ENCODE measurements around the gene IQCF2.
"Not testable (repeated sequence)": the region's sequence is repeated elsewhere in the genome, so short reads cannot be mapped to it uniquely, and the experiment has no call there.

The IQCF2 gene

GRCh38 chr3:51860703-51861665 lies at the start of gene IQCF2:
IQCF2 (plus strand) TSS chr3:51861615; CDS start chr3:51861667, 52 bp downstream.
- no peak for DNase-seq

DNA sequence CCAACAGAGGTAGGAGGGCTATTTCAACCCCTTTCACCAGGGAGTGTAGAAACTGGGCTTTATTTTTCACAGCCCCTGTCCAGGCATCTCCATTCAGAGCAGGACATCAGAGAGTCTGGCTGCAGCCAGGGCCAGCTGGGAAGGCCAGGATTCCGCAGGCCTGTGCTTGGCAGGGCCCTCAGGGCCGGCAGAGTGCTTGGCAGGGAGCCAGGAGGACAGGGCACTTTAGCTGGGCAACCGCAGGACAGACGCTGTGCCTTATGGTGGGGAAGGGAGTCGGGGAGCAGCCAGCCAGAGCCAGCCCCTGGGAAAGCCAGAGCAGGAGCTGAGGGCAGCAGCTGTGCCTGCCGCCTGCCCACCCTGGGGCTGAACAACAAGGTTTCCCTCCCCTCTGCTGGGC lies 47.9 kb upstream of the IQCF2 start:
- DNase-seq = no peak

DNA sequence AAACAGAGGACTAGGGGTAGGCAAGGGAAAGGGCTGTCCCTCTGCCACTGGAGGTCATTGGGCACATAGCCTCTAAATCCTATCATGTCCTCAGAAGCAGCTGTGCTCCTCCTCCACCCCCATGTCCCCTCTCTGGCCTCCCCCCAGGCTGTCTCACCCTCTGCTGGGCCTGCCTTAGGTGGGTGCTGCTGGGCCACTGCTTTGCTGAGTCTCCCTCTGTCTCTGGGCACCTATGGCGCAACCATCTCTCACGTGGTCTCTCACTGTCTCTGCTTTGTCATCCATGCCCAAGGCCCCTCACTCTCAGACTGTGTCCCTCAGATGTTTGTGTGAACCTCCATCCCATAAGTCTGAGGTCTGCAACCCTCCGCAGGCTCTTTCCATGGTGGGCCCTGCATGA lies 47.4 kb upstream of the IQCF2 start:
- no peak for DNase-seq

DNA sequence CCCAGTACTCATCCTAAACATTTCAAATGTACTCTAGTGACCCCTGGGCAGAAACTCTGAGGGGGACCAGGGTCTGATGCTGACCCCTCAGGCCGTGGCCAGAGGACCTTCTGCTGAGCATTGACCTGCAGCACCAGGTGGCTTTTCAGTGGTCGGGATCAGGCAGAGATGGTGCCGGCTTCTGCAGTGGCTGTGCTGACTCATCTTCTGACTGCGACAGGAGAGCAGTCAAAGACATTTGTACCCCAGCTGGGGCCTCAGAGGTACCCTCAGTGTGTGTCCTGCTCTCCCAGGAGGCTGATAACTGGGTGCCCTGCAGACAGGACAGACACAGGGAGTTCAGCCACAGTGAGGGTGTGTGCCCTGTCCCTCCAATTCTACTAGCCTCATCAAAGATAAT lies 45.8 kb upstream of the IQCF2 start:
- no peak for DNase-seq

GRCh38 chr3:51816723-51817122 lies 44.7 kb upstream of the IQCF2 start:
- no peak for DNase-seq

GRCh38 chr3:51817375-51817774 lies 44.0 kb upstream of the IQCF2 start:
- DNase-seq = no peak

DNA sequence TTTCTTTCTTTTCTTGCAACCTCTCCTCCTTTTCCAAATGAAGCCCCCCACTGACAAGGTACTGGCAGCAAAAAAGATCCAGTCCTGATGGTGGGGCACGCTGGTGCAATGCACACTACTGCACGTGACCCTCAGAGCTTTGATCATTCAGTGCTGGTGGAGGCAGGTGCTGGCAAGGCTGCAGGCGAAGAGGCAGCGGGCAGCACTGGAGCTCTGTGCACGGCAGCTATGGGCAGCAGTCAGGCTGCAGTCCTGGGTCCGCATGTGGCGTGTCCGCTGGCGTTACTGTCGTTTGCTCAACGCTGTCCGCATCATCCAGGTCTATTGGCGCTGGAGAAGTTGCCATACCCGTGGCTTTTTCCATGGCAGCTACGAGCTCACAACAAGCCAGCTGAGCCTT lies 42.3 kb upstream of the IQCF2 start:
- no peak for DNase-seq

DNA sequence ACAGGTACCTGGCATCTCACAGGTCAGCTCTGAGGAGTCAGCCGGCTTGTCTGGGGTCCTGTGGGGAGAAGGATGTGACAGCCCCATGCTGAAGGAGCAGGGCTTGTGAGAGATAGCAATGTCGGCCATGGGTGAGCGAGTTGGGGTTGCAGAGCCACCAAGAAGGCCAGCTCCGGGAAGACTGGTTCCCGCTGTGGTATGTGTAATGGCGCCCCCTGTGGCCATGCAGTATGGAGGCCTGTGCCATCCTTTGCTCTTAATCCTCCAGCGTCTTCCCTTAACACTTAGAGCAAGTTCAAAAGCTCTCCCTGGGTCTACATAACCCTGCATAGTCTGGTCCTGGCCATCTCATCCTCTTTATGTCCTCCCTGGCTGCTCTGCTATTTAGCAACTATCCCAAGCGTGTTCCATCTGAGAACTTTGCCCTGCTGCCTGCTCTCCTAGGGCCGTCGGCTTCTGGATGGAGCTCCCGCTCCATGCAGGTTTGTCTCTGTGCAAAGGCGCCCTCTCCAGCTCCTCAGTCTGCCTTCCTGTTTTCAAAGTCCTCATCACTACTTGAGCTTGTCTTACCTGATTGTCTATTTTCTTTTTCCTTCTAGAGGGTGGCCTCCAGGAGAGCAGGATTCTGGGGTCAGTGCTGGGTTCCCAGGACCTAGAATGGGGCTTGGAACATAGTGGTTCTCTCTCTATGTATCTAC lies 41.6 kb upstream of the IQCF2 start:
- no peak for DNase-seq

GRCh38 chr3:51828297-51828696 lies 33.1 kb upstream of the IQCF2 start:
- DNase-seq = no peak

- DNase-seq = no peak
These were observed 31.1 kb upstream of the IQCF2 start for GRCh38 chr3:51830345-51830744.

- DNase-seq = no peak
These were observed 30.5 kb upstream of the IQCF2 start for GRCh38 chr3:51830836-51831385.

- no peak for DNase-seq
These were observed 24.8 kb upstream of the IQCF2 start for GRCh38 chr3:51836606-51837005.

DNA sequence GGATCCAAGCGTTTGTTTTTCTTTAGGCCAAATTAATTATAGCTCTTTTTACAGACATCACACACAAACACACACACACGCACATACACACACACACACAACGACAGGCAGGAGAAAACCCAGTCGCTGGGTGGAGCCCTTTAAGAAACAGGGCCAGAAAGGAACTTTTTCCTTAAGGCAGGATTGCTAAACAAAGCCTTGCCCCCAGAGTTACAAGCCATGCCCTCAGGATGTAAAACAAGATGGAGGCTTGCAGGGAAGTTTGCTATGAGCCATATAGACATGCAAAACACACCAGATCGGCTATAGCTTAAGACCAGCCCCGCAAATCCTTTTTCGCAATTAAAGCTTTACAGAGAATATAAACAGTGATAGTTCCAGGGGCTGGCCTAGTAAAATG lies 16.3 kb upstream of the IQCF2 start:
- DNase-seq = no peak

- not testable (repeated sequence) for DNase-seq
These were observed 6.0 kb upstream of the IQCF2 start for GRCh38 chr3:51855411-51855810.

- DNase-seq = no peak
These were observed 1.5 kb downstream of the IQCF2 start for GRCh38 chr3:51862886-51863285.

DNA sequence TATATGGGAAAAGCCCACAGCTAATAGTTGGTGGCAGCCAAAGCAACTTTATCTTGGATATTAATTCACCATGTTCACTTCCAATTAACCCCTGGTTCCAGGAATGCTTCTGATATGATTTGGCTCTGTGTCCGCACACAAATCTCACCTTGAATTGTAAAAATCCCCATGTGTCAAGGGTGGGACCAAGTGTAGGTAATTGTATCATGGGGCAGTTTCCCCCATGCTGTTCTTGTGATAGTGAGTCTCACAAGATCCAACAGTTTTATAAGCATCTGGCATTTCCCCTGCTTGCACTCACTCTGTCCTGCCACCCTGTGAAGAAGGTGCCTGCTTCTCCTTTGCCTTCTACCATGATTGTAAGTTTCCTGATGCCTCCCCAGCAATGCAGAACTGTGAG lies 7.5 kb downstream of the IQCF2 start:
- DNase-seq = not testable (repeated sequence)

- DNase-seq = no peak
These were observed 7.9 kb downstream of the IQCF2 start for GRCh38 chr3:51869304-51869703.

DNA sequence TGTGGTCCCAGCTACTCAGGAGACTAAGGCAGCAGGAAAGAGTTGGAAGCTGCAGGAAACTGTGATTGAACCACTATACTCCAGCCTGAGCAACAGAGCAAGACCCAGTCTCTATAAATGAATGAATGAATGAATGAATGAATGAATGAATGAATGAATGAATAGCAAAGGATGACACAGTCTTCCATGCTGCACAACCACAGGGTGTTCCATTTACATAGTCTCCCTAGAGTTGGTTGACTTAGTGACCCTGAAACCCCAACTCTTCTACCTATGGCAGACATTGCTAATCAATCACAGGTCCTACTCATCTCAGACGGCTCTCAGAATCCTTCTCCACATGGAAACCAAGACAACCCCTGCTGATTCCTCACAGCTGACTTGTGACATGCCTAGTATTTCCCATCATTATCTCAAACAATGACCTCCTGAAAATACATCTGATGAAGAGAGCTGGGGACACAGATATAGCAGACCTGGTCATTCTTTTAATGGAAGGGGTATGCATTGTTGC lies 11.9 kb downstream of the IQCF2 start:
- no peak for DNase-seq

DNA sequence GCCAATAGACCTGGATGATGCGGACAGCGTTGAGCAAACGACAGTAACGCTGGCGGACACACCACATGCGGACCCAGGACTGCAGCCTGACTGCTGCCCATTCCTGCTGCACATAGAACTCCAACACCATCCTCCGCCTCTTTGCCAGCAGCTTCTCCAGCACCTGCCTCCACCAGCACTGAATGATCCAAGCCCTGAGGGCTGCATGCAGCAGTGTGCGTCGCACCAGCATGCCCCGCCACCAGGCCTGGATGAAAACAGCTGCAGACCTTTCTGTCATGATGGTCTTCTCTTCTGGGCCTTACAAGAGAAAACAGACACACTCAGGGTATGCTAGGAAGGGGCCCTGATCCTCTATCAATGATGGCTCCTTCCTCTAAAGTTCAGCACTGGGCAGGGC lies 12.5 kb downstream of the IQCF2 start:
- DNase-seq = no peak

GRCh38 chr3:51874411-51874810 lies 13.0 kb downstream of the IQCF2 start:
- DNase-seq = no peak

- DNase-seq = no peak
These were observed 13.5 kb downstream of the IQCF2 start for GRCh38 chr3:51874889-51875288.

GRCh38 chr3:51875501-51875900 lies 14.1 kb downstream of the IQCF2 start, which contains the start of gene IQCF5:
IQCF5 (minus strand) TSS chr3:51875601; CDS start chr3:51875531, 70 bp downstream.
- no peak for DNase-seq

DNA sequence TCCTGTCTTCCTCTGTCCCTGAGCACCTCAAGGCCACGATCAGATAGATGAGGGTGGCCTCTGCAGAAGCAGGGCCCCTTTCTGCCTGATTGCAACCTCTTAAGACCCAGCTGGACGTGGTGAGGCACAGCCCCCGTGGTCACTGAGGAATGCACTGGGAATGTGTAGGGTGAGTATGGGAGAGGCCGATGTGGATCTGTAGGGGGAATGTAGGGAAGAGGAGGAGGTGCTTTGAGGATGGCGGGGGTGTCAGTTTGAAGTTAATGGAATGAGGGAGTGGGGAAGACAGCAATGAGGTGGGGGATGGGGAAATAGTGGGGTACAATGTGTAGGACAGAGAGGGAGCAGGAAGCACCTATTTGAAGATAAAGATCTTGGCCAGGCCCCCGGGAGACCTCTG lies 14.8 kb downstream of the IQCF2 start:
- DNase-seq = no peak

DNA sequence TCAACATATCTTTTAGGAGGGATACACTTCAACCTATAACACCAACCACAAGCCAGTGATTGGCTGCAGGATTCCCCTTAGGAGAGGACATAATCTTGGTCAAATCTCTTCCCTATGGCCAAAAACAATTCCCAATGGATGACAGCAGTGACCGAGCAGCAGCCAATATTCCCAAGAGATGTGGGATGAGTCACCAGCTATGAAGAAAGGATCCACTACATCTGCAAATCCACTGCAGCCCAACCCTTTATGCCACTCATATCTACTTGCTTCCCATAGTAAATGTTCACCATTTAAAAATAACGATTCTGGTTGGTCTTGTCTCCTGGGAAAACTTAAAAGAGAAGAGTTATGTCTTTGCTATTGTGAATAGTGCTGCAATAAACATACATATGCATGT lies 18.5 kb downstream of the IQCF2 start:
- no peak for DNase-seq
